OCI-LY1 (cell line): ENCODE measurements around the gene LRMDA.

ENCODE experiments used
- H2AFZ ChIP-seq: fragments of 200-600 bp; sonication (generic), shearing (Covaris generic); 2 replicates; pipeline ENCODE4 v1.6.0; 2014; ENCODE audit warnings: antibody characterized with exemption, mild to moderate bottlenecking, low read length
- H3F3A ChIP-seq: fragments of 200-600 bp; sonication (generic), shearing (Covaris generic); 2 replicates; pipeline ENCODE4 v1.6.0; 2014; ENCODE audit warnings: mild to moderate bottlenecking, antibody characterized with exemption, low read length, moderate library complexity; ENCODE audit not compliant: insufficient read depth
- H3K27ac ChIP-seq: fragments of 200-600 bp; sonication (generic); 2 replicates; pipeline ENCODE4 v1.5.1; 2014; ENCODE audit warnings: low read length, mixed run types, mild to moderate bottlenecking, low read depth; ENCODE audit not compliant: poor library complexity, severe bottlenecking
- H3K27me3 ChIP-seq: fragments of 200-600 bp; sonication (generic); 2 replicates; pipeline ENCODE4 v1.6.0; 2014; ENCODE audit warnings: antibody characterized with exemption, mild to moderate bottlenecking, low read length, moderate library complexity; ENCODE audit not compliant: insufficient read depth
- H3K36me3 ChIP-seq: fragments of 200-600 bp; sonication (generic); 2 replicates; pipeline ENCODE4 v1.6.1; 2014; ENCODE audit warnings: mild to moderate bottlenecking, antibody characterized with exemption, low read length, moderate library complexity, mixed read lengths; ENCODE audit not compliant: insufficient read depth
- H3K4me1 ChIP-seq: fragments of 200-600 bp; sonication (generic); 2 replicates; pipeline ENCODE4 v1.5.1; 2014; ENCODE audit warnings: mild to moderate bottlenecking, low read length, moderate library complexity; ENCODE audit not compliant: insufficient read depth, severe bottlenecking
- H3K4me2 ChIP-seq: fragments of 200-600 bp; sonication (generic), shearing (Covaris generic); 2 replicates; pipeline ENCODE4 v1.6.1; 2014; ENCODE audit warnings: low read length
- H3K4me3 ChIP-seq: fragments of 200-600 bp; sonication (generic); 2 replicates; pipeline ENCODE4 v1.5.1; 2014; ENCODE audit warnings: low read length, low read depth, mild to moderate bottlenecking, mixed read lengths; ENCODE audit not compliant: poor library complexity, severe bottlenecking
- H3K79me2 ChIP-seq: fragments of 200-600 bp; shearing (Covaris generic); 2 replicates; pipeline ENCODE4 v1.6.1; 2016; ENCODE audit warnings: mixed run types, low read length, mixed read lengths; ENCODE audit not compliant: insufficient read depth
- H3K9ac ChIP-seq: fragments of 200-600 bp; sonication (generic), shearing (Covaris generic); 2 replicates; pipeline ENCODE4 v1.6.1; 2014; ENCODE audit warnings: mild to moderate bottlenecking, low read length, mixed read lengths
- H3K9me2 ChIP-seq: fragments of 200-600 bp; sonication (generic), shearing (Covaris generic); 2 replicates; pipeline ENCODE4 v1.6.1; 2014; ENCODE audit warnings: low read depth, mild to moderate bottlenecking, low read length, mixed read lengths
- H3K9me3 ChIP-seq: fragments of 200-600 bp; shearing (Covaris generic); 2 replicates; pipeline ENCODE4 v1.6.1; 2014; ENCODE audit warnings: low read length, mixed read lengths
- H4K20me1 ChIP-seq: fragments of 200-600 bp; sonication (generic), shearing (Covaris generic); 2 replicates; pipeline ENCODE4 v1.6.0; 2016; ENCODE audit warnings: mild to moderate bottlenecking, low read length; ENCODE audit not compliant: insufficient read depth
- EZH2 ChIP-seq: fragments of 200-600 bp; sonication (generic), shearing (Covaris generic); IDR thresholded peaks from 2 replicates; pipeline ENCODE4 v1.8.0; 2017; ENCODE audit warnings: borderline replicate concordance, mixed run types, mild to moderate bottlenecking, antibody characterized with exemption, low read length, moderate library complexity, mixed read lengths
- TF ChIP-seq, protein P1 (sequence below): fragments of 200-600 bp; sonication (generic), shearing (Covaris generic); IDR thresholded peaks from 2 replicates; pipeline ENCODE4 v1.5.1; 2017; ENCODE audit warnings: mild to moderate bottlenecking, antibody characterized with exemption, low read length, moderate library complexity, mixed read lengths

Gene LRMDA

DNA sequence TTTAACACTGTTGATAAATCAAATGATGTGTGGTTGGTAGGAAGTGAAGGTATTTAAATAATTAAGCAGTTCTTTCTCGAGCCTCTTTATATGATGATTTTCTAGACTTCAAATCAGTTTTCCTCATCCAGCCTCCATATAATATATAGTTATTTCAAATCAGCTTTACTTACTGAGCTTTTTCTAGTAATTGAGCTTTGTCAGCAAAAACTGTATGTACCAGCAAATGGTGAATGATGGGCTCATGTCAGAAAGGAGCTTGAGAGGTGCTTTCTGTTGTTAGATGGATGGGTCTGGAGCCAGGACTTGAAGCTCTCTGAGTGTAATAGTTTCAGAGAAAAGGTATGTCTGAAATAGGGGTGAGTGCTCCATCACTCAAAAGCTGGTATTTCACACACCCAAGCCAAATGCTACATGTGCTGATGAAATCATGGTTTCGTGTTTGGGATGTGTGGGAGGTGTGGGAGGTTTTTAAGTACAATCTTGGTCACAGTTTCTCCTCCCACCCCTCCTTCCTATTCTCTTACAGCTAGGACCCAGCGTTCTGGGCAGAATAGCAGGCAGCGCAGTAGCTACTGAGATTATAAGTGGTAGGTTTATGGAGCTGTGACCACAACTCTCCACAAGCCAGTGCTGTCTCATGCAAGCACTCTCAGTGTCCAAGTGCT lies 55.8 kb downstream of the LRMDA start:
- H3K4me2 ChIP-seq, result no peak overlapping the region
- no peaks in the 10 kb centered on the region for H3K9me2 ChIP-seq
- H3K27me3 ChIP-seq, result no peaks in the 10 kb centered on the region
- H2AFZ ChIP-seq, result no peak overlapping the region
- no peaks in the 10 kb centered on the region for H3F3A ChIP-seq
- no peak overlapping the region for H3K4me3 ChIP-seq
- TF ChIP-seq, protein P1, sequence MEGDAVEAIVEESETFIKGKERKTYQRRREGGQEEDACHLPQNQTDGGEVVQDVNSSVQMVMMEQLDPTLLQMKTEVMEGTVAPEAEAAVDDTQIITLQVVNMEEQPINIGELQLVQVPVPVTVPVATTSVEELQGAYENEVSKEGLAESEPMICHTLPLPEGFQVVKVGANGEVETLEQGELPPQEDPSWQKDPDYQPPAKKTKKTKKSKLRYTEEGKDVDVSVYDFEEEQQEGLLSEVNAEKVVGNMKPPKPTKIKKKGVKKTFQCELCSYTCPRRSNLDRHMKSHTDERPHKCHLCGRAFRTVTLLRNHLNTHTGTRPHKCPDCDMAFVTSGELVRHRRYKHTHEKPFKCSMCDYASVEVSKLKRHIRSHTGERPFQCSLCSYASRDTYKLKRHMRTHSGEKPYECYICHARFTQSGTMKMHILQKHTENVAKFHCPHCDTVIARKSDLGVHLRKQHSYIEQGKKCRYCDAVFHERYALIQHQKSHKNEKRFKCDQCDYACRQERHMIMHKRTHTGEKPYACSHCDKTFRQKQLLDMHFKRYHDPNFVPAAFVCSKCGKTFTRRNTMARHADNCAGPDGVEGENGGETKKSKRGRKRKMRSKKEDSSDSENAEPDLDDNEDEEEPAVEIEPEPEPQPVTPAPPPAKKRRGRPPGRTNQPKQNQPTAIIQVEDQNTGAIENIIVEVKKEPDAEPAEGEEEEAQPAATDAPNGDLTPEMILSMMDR, result no peak
- no peak for TF ChIP-seq EZH2
- H3K4me1 ChIP-seq, result no peaks in the 10 kb centered on the region
- H3K79me2 ChIP-seq, result no peaks in the 10 kb centered on the region
- no peaks in the 10 kb centered on the region for H3K9me3 ChIP-seq
- no peaks in the 10 kb centered on the region for H4K20me1 ChIP-seq
- H3K9ac ChIP-seq, result no peak overlapping the region
- no peak overlapping the region for H3K27ac ChIP-seq
- no peaks in the 10 kb centered on the region for H3K36me3 ChIP-seq

DNA sequence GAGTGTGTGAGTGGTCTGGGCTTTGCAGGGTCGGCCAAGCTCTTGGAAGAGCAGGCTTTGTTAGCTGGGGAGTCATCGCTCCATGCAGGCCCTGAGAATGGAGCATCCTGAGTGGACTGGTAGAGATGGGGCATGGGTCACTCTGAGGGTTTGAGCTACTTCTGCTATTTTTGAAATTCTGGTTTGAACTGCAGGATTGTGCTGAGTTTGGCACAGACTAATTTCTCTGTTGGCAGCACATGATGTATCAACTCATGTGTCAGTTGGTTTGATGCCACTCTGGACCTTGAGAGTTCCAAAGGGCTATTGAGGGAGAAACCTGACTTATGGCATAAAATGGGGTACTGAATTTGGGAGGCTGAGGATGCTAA lies 56.3 kb downstream of the LRMDA start:
- no peak overlapping the region for H3K9ac ChIP-seq
- H3K36me3 ChIP-seq, result no peaks in the 10 kb centered on the region
- no peak overlapping the region for H3K27ac ChIP-seq
- H3K4me3 ChIP-seq, result no peak overlapping the region
- H3K79me2 ChIP-seq, result no peaks in the 10 kb centered on the region
- H3K4me1 ChIP-seq, result no peaks in the 10 kb centered on the region
- H3K9me2 ChIP-seq, result no peaks in the 10 kb centered on the region
- H3K27me3 ChIP-seq, result no peaks in the 10 kb centered on the region
- no peaks in the 10 kb centered on the region for H3K9me3 ChIP-seq
- H3F3A ChIP-seq, result no peaks in the 10 kb centered on the region
- H2AFZ ChIP-seq, result no peak overlapping the region
- no peaks in the 10 kb centered on the region for H4K20me1 ChIP-seq
- TF ChIP-seq EZH2, result no peak
- TF ChIP-seq, protein P1, result no peak
- H3K4me2 ChIP-seq, result no peak overlapping the region

DNA sequence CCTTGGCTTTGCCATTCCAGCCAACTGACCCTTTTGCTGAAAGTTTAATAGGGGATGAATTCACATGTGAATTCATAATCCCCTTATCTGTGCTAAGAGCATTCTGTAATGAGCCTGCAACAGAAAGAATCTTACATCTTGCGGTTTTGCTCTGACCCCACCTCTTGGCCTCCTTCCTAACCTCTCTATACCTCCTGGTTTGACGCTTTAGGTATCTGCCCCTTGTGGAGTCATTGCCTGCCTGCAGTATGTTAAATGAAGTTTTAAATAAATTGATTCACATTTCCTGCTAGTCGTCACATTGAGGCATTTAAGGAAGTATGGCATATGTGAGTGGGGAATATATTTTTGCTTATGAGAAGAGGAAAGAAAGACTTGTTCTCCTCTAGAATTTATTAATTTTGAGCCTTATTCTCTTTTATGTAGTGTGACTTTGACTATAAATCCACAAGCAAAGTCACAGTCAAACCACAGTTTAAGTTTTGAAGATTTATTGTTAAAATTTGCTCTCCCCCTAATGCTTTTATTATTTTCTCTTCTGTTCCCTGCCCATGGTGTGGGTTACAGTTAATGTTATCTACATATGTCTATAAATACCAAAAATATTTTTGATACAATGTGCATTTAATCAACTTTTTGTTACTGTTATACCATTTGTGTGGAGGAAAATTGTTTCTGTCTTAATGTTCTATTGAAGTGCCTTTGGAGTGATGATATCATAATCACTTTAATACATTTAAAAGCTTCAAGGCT lies 60.9 kb downstream of the LRMDA start:
- TF ChIP-seq, protein P1, result no peak
- no peak for TF ChIP-seq EZH2
- no peak overlapping the region for H3K9ac ChIP-seq
- H3K27ac ChIP-seq, result no peak overlapping the region
- no peaks in the 10 kb centered on the region for H3K9me3 ChIP-seq
- no peaks in the 10 kb centered on the region for H3K79me2 ChIP-seq
- H3K36me3 ChIP-seq, result no peaks in the 10 kb centered on the region
- no peak overlapping the region for H3K4me2 ChIP-seq
- no peaks in the 10 kb centered on the region for H3K4me1 ChIP-seq
- H3K27me3 ChIP-seq, result no peaks in the 10 kb centered on the region
- no peaks in the 10 kb centered on the region for H3F3A ChIP-seq
- no peak overlapping the region for H3K4me3 ChIP-seq
- H4K20me1 ChIP-seq, result no peaks in the 10 kb centered on the region
- no peak overlapping the region for H2AFZ ChIP-seq
- no peaks in the 10 kb centered on the region for H3K9me2 ChIP-seq
